ENCODE data around the gene SV2B. TPM values are rescaled to one million over a fixed set of nuclear protein-coding genes. Genes with fewer than 3 reads are reported as not detected.

Gene SV2B
- total and polyA plus RNA-seq, 2 experiments from 2014 or later, result 0.06 to 0.76 TPM

GRCh38 chr15:91243826-91244225 is 143.8 kb downstream of the SV2B start (continued):
- TF ChIP-seq ZNF462 (CRISPR knock-in tag; IDR thresholded peaks at IDR 0.05), result no peak
- TF ChIP-seq ZNF331 (CRISPR knock-in tag; IDR thresholded peaks at IDR 0.05; ENCODE audit: low read depth), result no peak
- no peak for TF ChIP-seq ZNF114 (CRISPR knock-in tag; IDR thresholded peaks at IDR 0.05)
- TF ChIP-seq JUNB (IDR thresholded peaks at IDR 0.05; ENCODE audit: unreplicated experiment), result no peak
- TF ChIP-seq NANOG (IDR thresholded peaks at IDR 0.05; ENCODE audit: borderline replicate concordance), result no peak
- TF ChIP-seq STAT1 (IDR thresholded peaks at IDR 0.05; ENCODE audit: unreplicated experiment), result no peak
- TF ChIP-seq CREB1 (CRISPR knock-in tag; IDR thresholded peaks at IDR 0.05; ENCODE audit: low read depth), result no peak
- no peak for TF ChIP-seq POLR2AphosphoS5 (IDR thresholded peaks at IDR 0.05; ENCODE audit: low read depth)
- TF ChIP-seq REST (IDR thresholded peaks at IDR 0.05; ENCODE audit: unreplicated experiment), result no peak
